ENCODE measurements around the gene DEPDC5.

GRCh38 chr22:31830721-31831070 is 76.9 kb downstream of the DEPDC5 start:
- no peak for TF ChIP-seq POLR2AphosphoS5 (IDR thresholded peaks at IDR 0.05; ENCODE audit: low read depth)
- TF ChIP-seq CTCF (IDR thresholded peaks at IDR 0.05; ENCODE audit: insufficient read depth, low read length) = no peak
- TF ChIP-seq GABPA (IDR thresholded peaks at IDR 0.05; ENCODE audit: low read depth) = no peak
